ENCODE measurements around the gene THTPA. TPM values are rescaled to one million over a fixed set of nuclear protein-coding genes. Genes with fewer than 3 reads are reported as not detected.
A peak's percentile ranks its signal among the peaks of the same experiment; 100 is the strongest.

Gene THTPA
- total and polyA plus RNA-seq, 9 of the 15 experiments (the other 6 are each of a cell fraction or from before 2014, with no cell fraction given) = 2.4 to 8.7 (median 5.2) TPM

DNA sequence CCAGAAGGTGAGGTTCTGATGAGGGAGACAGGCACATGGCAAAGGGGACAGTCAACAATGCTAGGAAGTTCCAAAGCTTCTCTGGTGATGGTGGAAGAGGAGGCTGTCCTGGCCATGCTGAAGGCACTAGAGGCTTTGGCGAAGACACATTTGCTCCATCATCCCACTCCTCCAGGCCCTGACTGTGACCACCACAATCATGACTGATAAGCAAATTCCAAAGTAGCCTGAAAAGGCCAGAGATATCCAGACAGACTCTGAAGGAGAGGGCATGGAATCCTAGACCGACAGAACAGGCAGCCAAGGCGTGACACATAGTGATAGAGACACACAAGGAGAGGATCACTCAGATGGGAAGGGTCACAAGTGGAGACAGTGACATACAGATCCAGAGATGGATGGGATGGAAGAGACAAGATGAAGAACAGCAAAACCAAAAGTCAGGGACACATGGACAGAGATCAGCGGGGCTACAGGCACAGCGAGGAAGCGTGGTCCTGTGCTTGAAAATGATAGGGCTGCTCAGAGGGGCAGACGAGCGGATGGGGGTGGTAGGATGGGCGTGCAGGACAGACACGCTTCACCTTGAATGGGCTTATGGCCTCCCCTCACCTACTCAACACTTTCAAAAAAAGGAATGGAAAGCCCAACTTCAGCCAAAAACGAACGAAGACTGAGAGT, 5.8 kb upstream of the THTPA start:
- Histone ChIP-seq H3K4me2 (ENCODE audit: insufficient read depth, low read length) (peak overlapping the region; percentile 84), H3K4me3 (peak overlapping the region; percentile 47), H3K4me1 (replicated peaks in 1 of 2; ENCODE audit: control insufficient read depth in 2 of 2, insufficient read depth in 2 of 2, low read length in 2 of 2) (peaks cover 11 to 16% of the 10 kb centered on the region in 2 experiments; a peak in 4 of 5 replicates), H3K27me3 (ENCODE audit: control insufficient read depth in 2 of 2, insufficient read depth in 2 of 2, low read length in 2 of 2) (peaks cover 0 to 9% of the 10 kb centered on the region in 2 experiments; a peak in 1 of 5 replicates), H3K27ac (ENCODE audit: extremely low read depth, low read depth, low read length) (no peak overlapping the region), H3K9ac (ENCODE audit: insufficient read depth in 1 of 2, low read depth in 2 of 2, low read length in 2 of 2) (peak overlapping the region in 1 of 2 experiments; percentile 83; a peak in 2 of 4 replicates), H3K79me2 (ENCODE audit: control insufficient read depth, insufficient read depth, low read length) (no peaks in the 10 kb centered on the region), H4K20me1 (replicated peaks; ENCODE audit: control insufficient read depth, insufficient read depth, low read length) (no peaks in the 10 kb centered on the region), H3K36me3 (ENCODE audit: control insufficient read depth, insufficient read depth, low read length) (no peaks in the 10 kb centered on the region), H2AFZ (ENCODE audit: low read depth, low read length) (peak overlapping the region; percentile 16; the same call in 1 of the 2 replicates), H3K9me1 (ENCODE audit: control insufficient read depth, insufficient read depth, low read length) (no peaks in the 10 kb centered on the region), H3K9me3 (replicated peaks; ENCODE audit: control insufficient read depth, insufficient read depth, low read depth, low read length) (no peaks in the 10 kb centered on the region)
- intact Hi-C loops (cut with micrococcal nuclease) (loop anchor here (10.0 kb wide), 1 partner anchor 225 kb away; the partner anchor contains the start of gene PABPN1), in situ Hi-C loops (cut with MboI) (no loop called here)
- ATAC-seq (no peak), FAIRE-seq (no peak), DNase-seq (ENCODE audit: extremely low read depth in 1 of 4, low spot score in 3 of 4) (no peak)
- POLR2A ChIA-PET = interaction anchor here (0.7 kb wide), 1 partner anchor 8 kb away, joined by 5 read pairs; no protein-coding TSS in a partner anchor
- CTCF ChIA-PET (ENCODE audit: low intra/inter-chr PET ratio) = interaction anchor here (0.6 kb wide), 1 partner anchor 218 kb away, joined by 5 read pairs; no protein-coding TSS in a partner anchor
- no TSS peak for BruUV-seq (replicated peaks)
- WGBS (ENCODE audit: insufficient coverage, low coverage, missing lambda C conversion rate) = 18% methylated on average over 4 of the region's 12 CpGs
- TF ChIP-seq, protein P1, sequence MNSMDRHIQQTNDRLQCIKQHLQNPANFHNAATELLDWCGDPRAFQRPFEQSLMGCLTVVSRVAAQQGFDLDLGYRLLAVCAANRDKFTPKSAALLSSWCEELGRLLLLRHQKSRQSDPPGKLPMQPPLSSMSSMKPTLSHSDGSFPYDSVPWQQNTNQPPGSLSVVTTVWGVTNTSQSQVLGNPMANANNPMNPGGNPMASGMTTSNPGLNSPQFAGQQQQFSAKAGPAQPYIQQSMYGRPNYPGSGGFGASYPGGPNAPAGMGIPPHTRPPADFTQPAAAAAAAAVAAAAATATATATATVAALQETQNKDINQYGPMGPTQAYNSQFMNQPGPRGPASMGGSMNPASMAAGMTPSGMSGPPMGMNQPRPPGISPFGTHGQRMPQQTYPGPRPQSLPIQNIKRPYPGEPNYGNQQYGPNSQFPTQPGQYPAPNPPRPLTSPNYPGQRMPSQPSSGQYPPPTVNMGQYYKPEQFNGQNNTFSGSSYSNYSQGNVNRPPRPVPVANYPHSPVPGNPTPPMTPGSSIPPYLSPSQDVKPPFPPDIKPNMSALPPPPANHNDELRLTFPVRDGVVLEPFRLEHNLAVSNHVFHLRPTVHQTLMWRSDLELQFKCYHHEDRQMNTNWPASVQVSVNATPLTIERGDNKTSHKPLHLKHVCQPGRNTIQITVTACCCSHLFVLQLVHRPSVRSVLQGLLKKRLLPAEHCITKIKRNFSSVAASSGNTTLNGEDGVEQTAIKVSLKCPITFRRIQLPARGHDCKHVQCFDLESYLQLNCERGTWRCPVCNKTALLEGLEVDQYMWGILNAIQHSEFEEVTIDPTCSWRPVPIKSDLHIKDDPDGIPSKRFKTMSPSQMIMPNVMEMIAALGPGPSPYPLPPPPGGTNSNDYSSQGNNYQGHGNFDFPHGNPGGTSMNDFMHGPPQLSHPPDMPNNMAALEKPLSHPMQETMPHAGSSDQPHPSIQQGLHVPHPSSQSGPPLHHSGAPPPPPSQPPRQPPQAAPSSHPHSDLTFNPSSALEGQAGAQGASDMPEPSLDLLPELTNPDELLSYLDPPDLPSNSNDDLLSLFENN (IDR thresholded peaks at IDR 0.05; ENCODE audit: low read depth in 2 of 2, low read length in 2 of 2) = no peak
- no peak for TF ChIP-seq ZNF197 (CRISPR knock-in tag; IDR thresholded peaks at IDR 0.05; ENCODE audit: low read depth)
